MM.1S (cell line): Measurements from ENCODE around the gene USP5.
"Not testable (repeated sequence)": the region's sequence is repeated elsewhere in the genome, so short reads cannot be mapped to it uniquely, and the experiment has no call there.

Source experiments
- DNase-seq: peaks from one replicate; pipeline ENCODE4 v3.0.0-alpha.2; 2015
- H2AFZ ChIP-seq: fragments of 300-600 bp; sonication (generic); 2 replicates; pipeline ENCODE4 v1.6.0; 2016; ENCODE audit warnings: antibody characterized with exemption, low read length
- H3F3A ChIP-seq: fragments of 300-600 bp; sonication (generic); 2 replicates; pipeline ENCODE4 v1.6.1; 2016; ENCODE audit warnings: mild to moderate bottlenecking, antibody characterized with exemption, low read length, moderate library complexity, mixed read lengths; ENCODE audit not compliant: insufficient read depth
- H3K27ac ChIP-seq: fragments of 300-600 bp; sonication (generic); 2 replicates; pipeline ENCODE4 v1.5.1; 2016; ENCODE audit warnings: mild to moderate bottlenecking, low read length
- H3K27me3 ChIP-seq: fragments of 300-600 bp; sonication (generic); replicated peaks from 2 replicates; pipeline ENCODE4 v1.6.0; 2016; ENCODE audit warnings: low read length; ENCODE audit not compliant: insufficient read depth
- H3K36me3 ChIP-seq: fragments of 300-600 bp; sonication (generic); replicated peaks from 2 replicates; pipeline ENCODE4 v1.6.1; 2016; ENCODE audit warnings: mild to moderate bottlenecking, low read length, mixed read lengths; ENCODE audit not compliant: insufficient read depth
- H3K4me1 ChIP-seq: fragments of 300-600 bp; sonication (generic); 2 replicates; pipeline ENCODE4 v1.6.1; 2016; ENCODE audit warnings: low read length, mixed read lengths
- H3K4me2 ChIP-seq: fragments of 300-600 bp; sonication (generic); 2 replicates; pipeline ENCODE4 v1.6.0; 2016; ENCODE audit warnings: low read depth, low read length
- H3K4me3 ChIP-seq: fragments of 300-600 bp; sonication (generic); 2 replicates; pipeline ENCODE4 v1.5.1; 2016; ENCODE audit warnings: low read length, mixed read lengths
- H3K79me2 ChIP-seq: fragments of 300-600 bp; sonication (generic); 2 replicates; pipeline ENCODE4 v1.6.1; 2016; ENCODE audit warnings: mixed run types, low read length, mixed read lengths
- H3K9ac ChIP-seq: fragments of 300-600 bp; sonication (generic); 2 replicates; pipeline ENCODE4 v1.6.1; 2016; ENCODE audit warnings: low read length, mixed read lengths
- H3K9me2 ChIP-seq: fragments of 300-600 bp; sonication (generic); replicated peaks from 2 replicates; pipeline ENCODE4 v1.6.1; 2016; ENCODE audit warnings: mild to moderate bottlenecking, low read length, mixed read lengths; ENCODE audit not compliant: insufficient read depth
- H3K9me3 ChIP-seq: fragments of 300-600 bp; sonication (generic); replicated peaks from 2 replicates; pipeline ENCODE4 v1.6.1; 2016; ENCODE audit warnings: mild to moderate bottlenecking, low read length, mixed read lengths; ENCODE audit not compliant: insufficient read depth
- H4K20me1 ChIP-seq: fragments of 300-600 bp; sonication (generic); 2 replicates; pipeline ENCODE4 v1.6.1; 2016; ENCODE audit warnings: mild to moderate bottlenecking, low read length, moderate library complexity, mixed read lengths; ENCODE audit not compliant: insufficient read depth
- EZH2 ChIP-seq: fragments of 300-600 bp; sonication (generic); optimal IDR thresholded peaks from 2 replicates; pipeline ENCODE3; 2017; ENCODE audit warnings: low read depth, mild to moderate bottlenecking, antibody characterized with exemption, low read length, mixed read lengths
- EZH2phosphoT487 ChIP-seq: fragments of 300-600 bp; sonication (generic); IDR thresholded peaks from 2 replicates; pipeline ENCODE4 v1.6.1; 2018; ENCODE audit warnings: antibody characterized with exemption, low read length
- TF ChIP-seq, protein P1 (sequence below): fragments of 300-600 bp; sonication (generic); IDR thresholded peaks from 2 replicates; pipeline ENCODE4 v1.5.1; 2016; ENCODE audit warnings: antibody characterized with exemption, low read length, mixed read lengths

Gene USP5

GRCh38 chr12:6905414-6906040 lies 53.6 kb downstream of the USP5 start:
- DNase-seq = no peak
- no peaks in the 10 kb centered on the region for H3K9me2 ChIP-seq
- peak overlapping the region; percentile 76 for H3K4me3 ChIP-seq
- no peaks in the 10 kb centered on the region for H4K20me1 ChIP-seq
- no peak for TF ChIP-seq EZH2phosphoT487
- no peak for TF ChIP-seq EZH2
- TF ChIP-seq, protein P1, sequence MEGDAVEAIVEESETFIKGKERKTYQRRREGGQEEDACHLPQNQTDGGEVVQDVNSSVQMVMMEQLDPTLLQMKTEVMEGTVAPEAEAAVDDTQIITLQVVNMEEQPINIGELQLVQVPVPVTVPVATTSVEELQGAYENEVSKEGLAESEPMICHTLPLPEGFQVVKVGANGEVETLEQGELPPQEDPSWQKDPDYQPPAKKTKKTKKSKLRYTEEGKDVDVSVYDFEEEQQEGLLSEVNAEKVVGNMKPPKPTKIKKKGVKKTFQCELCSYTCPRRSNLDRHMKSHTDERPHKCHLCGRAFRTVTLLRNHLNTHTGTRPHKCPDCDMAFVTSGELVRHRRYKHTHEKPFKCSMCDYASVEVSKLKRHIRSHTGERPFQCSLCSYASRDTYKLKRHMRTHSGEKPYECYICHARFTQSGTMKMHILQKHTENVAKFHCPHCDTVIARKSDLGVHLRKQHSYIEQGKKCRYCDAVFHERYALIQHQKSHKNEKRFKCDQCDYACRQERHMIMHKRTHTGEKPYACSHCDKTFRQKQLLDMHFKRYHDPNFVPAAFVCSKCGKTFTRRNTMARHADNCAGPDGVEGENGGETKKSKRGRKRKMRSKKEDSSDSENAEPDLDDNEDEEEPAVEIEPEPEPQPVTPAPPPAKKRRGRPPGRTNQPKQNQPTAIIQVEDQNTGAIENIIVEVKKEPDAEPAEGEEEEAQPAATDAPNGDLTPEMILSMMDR = no peak
- peak overlapping the region; percentile 75; the same call in 1 of the 2 replicates for H3K9ac ChIP-seq
- H3K27ac ChIP-seq = no peak overlapping the region; the same call in 1 of the 2 replicates
- H2AFZ ChIP-seq = peak overlapping the region; percentile 71; the same call in 1 of the 2 replicates
- no peaks in the 10 kb centered on the region for H3K9me3 ChIP-seq
- peaks cover 11% of the 10 kb centered on the region for H3K4me1 ChIP-seq
- no peaks in the 10 kb centered on the region for H3K27me3 ChIP-seq
- peak overlapping the region; percentile 83 for H3K4me2 ChIP-seq
- H3K79me2 ChIP-seq = no peaks in the 10 kb centered on the region
- H3F3A ChIP-seq = no peaks in the 10 kb centered on the region
- H3K36me3 ChIP-seq = no peaks in the 10 kb centered on the region

DNA sequence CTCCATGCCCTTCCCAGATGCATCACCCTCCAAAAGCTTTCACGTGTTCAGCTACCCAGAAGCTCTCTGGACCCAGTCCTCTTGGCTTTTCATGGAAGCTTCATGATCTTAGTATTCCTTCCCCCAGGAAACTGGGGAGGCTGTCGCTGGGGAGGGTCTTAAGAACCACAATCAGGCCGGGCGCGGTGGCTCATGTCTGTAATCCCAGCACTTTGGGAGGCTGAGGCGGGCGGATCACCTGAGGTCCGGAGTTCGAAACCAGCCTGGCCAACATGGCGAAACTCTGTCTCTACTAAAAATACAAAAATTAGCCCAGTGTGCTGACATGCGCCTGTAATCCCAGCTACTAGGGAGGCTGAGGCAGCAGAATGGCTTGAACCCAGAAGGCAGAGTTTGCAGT lies 56.2 kb downstream of the USP5 start:
- H4K20me1 ChIP-seq, H3K4me3 ChIP-seq, H3F3A ChIP-seq, H3K27me3 ChIP-seq, H3K9ac ChIP-seq, DNase-seq, H3K36me3 ChIP-seq, H3K4me2 ChIP-seq, H3K79me2 ChIP-seq, H3K27ac ChIP-seq, H3K9me3 ChIP-seq, H3K9me2 ChIP-seq, H2AFZ ChIP-seq: not testable (repeated sequence)
- peaks cover 11% of the 10 kb centered on the region for H3K4me1 ChIP-seq

DNA sequence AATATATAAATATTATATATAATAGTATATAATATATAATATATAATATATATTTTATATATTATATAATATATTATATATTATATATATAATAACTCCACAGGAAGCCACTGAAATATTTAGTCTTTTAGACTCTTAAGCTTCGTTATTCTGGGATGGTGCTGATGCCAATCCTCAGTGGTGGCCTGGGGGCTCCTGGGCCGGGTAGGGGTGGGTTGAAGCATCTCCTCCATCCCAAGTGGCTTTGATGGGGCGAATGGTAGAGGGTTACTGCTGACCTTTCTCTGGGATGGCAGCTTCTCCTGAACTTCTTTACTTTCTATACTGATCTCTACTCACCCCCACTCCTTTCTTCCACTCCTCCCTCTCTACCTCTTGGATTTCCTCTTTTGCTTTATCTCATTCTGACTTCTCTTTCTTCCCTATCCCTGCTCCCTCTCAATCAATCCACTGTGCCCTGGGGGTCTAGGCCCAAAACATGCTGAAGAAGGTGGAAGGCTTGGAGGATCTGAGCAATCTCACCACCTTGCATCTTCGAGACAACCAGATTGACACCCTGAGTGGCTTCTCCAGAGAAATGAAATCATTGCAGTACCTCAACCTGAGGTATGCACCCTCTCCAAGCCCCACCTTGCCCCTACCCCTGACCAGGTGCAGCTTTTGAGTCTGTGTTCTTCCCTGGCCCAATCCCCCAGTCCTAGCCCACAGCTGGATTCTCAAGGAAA lies 57.6 kb downstream of the USP5 start:
- H3K9me3 ChIP-seq = no peaks in the 10 kb centered on the region
- H3K79me2 ChIP-seq = peaks cover 10% of the 10 kb centered on the region
- no peaks in the 10 kb centered on the region for H3K4me1 ChIP-seq
- no peak overlapping the region for H3K4me2 ChIP-seq
- H3K4me3 ChIP-seq = no peak overlapping the region
- H3F3A ChIP-seq = no peaks in the 10 kb centered on the region
- TF ChIP-seq EZH2 (no peak), EZH2phosphoT487 (no peak)
- TF ChIP-seq, protein P1 = no peak
- no peak overlapping the region for H2AFZ ChIP-seq
- H3K9ac ChIP-seq = no peak overlapping the region
- no peaks in the 10 kb centered on the region for H3K36me3 ChIP-seq
- H4K20me1 ChIP-seq = no peaks in the 10 kb centered on the region
- DNase-seq = no peak
- no peaks in the 10 kb centered on the region for H3K9me2 ChIP-seq
- no peak overlapping the region for H3K27ac ChIP-seq
- H3K27me3 ChIP-seq = no peaks in the 10 kb centered on the region
